H1 (cell line): ENCODE results near the gene GNAT1. TPM values are rescaled to one million over a fixed set of nuclear protein-coding genes. Genes with fewer than 3 reads are reported as not detected.

ENCODE experiments used
- CTCF ChIA-PET: fragments of 300-600 bp; sonication (Branson Sonifier 250); formaldehyde crosslinking; loops from one replicate; lab custom pipeline; 2021; ENCODE audit not compliant: partially characterized antibody; lab: Charles Lee
- POLR2A ChIA-PET: fragments of 300-600 bp; sonication (Branson Sonifier 250); formaldehyde crosslinking; loops from one replicate; lab custom pipeline; 2021; ENCODE audit warnings: inconsistent platforms; ENCODE audit not compliant: partially characterized antibody; lab: Charles Lee
- DNase-seq, 2 experiments: peaks; one replicate each; pipeline versions ENCODE4 v3.0.0 to v3.0.0-alpha.2; 2010 to 2022; ENCODE audit warnings: low spot score in 2 of 2, low read depth in 1 of 2, mixed read lengths in 1 of 2
- FAIRE-seq: peaks from 2 replicates; lab custom pipeline; 2011; peaks lifted over from hg19 to GRCh38; lab: Jason Lieb, UNC
- H2AFZ ChIP-seq: 2 replicates; pipeline ENCODE4 v1.8.1; 2012; ENCODE audit warnings: low read length, inconsistent platforms
- H2AK5ac ChIP-seq: 2 replicates; pipeline ENCODE4 v1.6.1; 2013; ENCODE audit warnings: low read depth, low read length
- H2BK120ac ChIP-seq: replicated peaks from 2 replicates; pipeline ENCODE3; 2013; ENCODE audit warnings: low read depth, low read length, inconsistent platforms
- H2BK12ac ChIP-seq: 2 replicates; pipeline ENCODE4 v1.6.1; 2013; ENCODE audit warnings: low read depth, low read length
- H2BK15ac ChIP-seq: 2 replicates; pipeline ENCODE4 v1.6.1; 2013; ENCODE audit warnings: low read length
- H2BK20ac ChIP-seq: 2 replicates; pipeline ENCODE4 v1.6.1; 2013; ENCODE audit warnings: low read length
- H2BK5ac ChIP-seq: 2 replicates; pipeline ENCODE4 v1.6.1; 2013; ENCODE audit warnings: low read depth, low read length
- H3K14ac ChIP-seq: 2 replicates; pipeline ENCODE4 v1.6.1; 2013; ENCODE audit warnings: inconsistent platforms; ENCODE audit not compliant: insufficient read length
- H3K18ac ChIP-seq: 2 replicates; pipeline ENCODE4 v1.6.1; 2013; ENCODE audit warnings: low read length; ENCODE audit errors: extremely low read depth
- H3K23ac ChIP-seq: 2 replicates; pipeline ENCODE4 v1.6.1; 2013; ENCODE audit warnings: inconsistent platforms; ENCODE audit not compliant: insufficient read length
- H3K23me2 ChIP-seq: 2 replicates; pipeline ENCODE4 v1.6.1; 2013; ENCODE audit warnings: low read depth, low read length
- H3K27ac ChIP-seq: 2 replicates; pipeline ENCODE4 v1.6.1; 2011; ENCODE audit warnings: low read depth, low read length, inconsistent platforms
- H3K27me3 ChIP-seq, 4 experiments: replicated peaks in 1 of 4; 1 replicate in 1 of 4; 2 replicates in 3 of 4; pipeline versions ENCODE4 v1.6.1 to v1.8.1; 2011 to 2013; ENCODE audit warnings: low read length in 3 of 4, mild to moderate bottlenecking in 3 of 4, inconsistent platforms in 2 of 4, mixed read lengths in 2 of 4, moderate library complexity in 1 of 4; ENCODE audit not compliant: control insufficient read depth in 3 of 4, insufficient read depth in 3 of 4; ENCODE audit errors: extremely low read depth in 1 of 4
- H3K36me3 ChIP-seq, 4 experiments: 2 replicates each; pipeline versions ENCODE4 v1.6.1 to v1.8.1; 2011 to 2013; ENCODE audit warnings: mild to moderate bottlenecking in 4 of 4, low read length in 3 of 4, moderate library complexity in 2 of 4, control low read depth in 1 of 4, inconsistent platforms in 1 of 4; ENCODE audit not compliant: insufficient read depth in 4 of 4, control insufficient read depth in 2 of 4
- H3K4ac ChIP-seq: replicated peaks from 2 replicates; pipeline ENCODE3; 2013; ENCODE audit warnings: low read length, low read depth, mixed read lengths, inconsistent platforms; ENCODE audit not compliant: insufficient read length
- H3K4me1 ChIP-seq, 4 experiments: replicated peaks in 1 of 4; 1 replicate in 1 of 4; 2 replicates in 3 of 4; pipeline versions ENCODE4 v1.6.1 to v1.8.1; 2011 to 2013; ENCODE audit warnings: low read length in 3 of 4, inconsistent platforms in 2 of 4, mixed read lengths in 1 of 4; ENCODE audit not compliant: insufficient read depth in 4 of 4, control insufficient read depth in 3 of 4
- H3K4me2 ChIP-seq, 2 experiments: 2 replicates each; pipeline versions ENCODE4 v1.6.1 to v1.8.1; 2011 to 2013; ENCODE audit warnings: low read depth in 2 of 2, low read length in 2 of 2, control low read depth in 1 of 2, inconsistent platforms in 1 of 2, mild to moderate bottlenecking in 1 of 2; ENCODE audit not compliant: insufficient read depth in 1 of 2
- H3K4me3 ChIP-seq, 4 experiments: fragments of 200-600, 300-600 bp in 1 of 4; sonication (generic), shearing (Covaris generic), sonication (Bioruptor Twin) in 1 of 4; 2 replicates each; pipeline versions ENCODE4 v1.5.1 to v1.8.1; 2011 to 2016; ENCODE audit warnings: low read length in 4 of 4, low read depth in 3 of 4, control low read depth in 2 of 4, inconsistent platforms in 2 of 4, mild to moderate bottlenecking in 2 of 4, mixed read lengths in 1 of 4, moderate library complexity in 1 of 4; ENCODE audit not compliant: insufficient read depth in 2 of 4; ENCODE audit errors: extremely low read depth in 1 of 4
- H3K56ac ChIP-seq: replicated peaks from 2 replicates; pipeline ENCODE3; 2013; ENCODE audit warnings: low read depth, mild to moderate bottlenecking, mixed read lengths, low read length, inconsistent platforms; ENCODE audit not compliant: insufficient read length
- H3K79me1 ChIP-seq: 2 replicates; pipeline ENCODE4 v1.6.1; 2013; ENCODE audit warnings: low read depth, low read length, control low read depth
- H3K79me2 ChIP-seq, 2 experiments: 2 replicates each; pipeline versions ENCODE4 v1.6.1 to v1.8.1; 2012 to 2013; ENCODE audit warnings: low read length in 2 of 2, mild to moderate bottlenecking in 2 of 2, inconsistent platforms in 1 of 2; ENCODE audit not compliant: insufficient read depth in 2 of 2, control insufficient read depth in 1 of 2
- H3K9ac ChIP-seq, 4 experiments: replicated peaks in 1 of 4; 1 replicate in 1 of 4; 2 replicates in 3 of 4; pipeline versions ENCODE4 v1.6.1 to v1.8.1; 2011 to 2013; ENCODE audit warnings: low read depth in 3 of 4, low read length in 3 of 4, control low read depth in 2 of 4, mild to moderate bottlenecking in 2 of 4, moderate library complexity in 2 of 4, inconsistent platforms in 1 of 4; ENCODE audit errors: extremely low read depth in 1 of 4
- H3K9me3 ChIP-seq, 2 experiments: 2 replicates each; pipeline versions ENCODE4 v1.6.1 to v1.8.1; 2012 to 2013; ENCODE audit warnings: mild to moderate bottlenecking in 2 of 2, moderate library complexity in 2 of 2, control low read depth in 1 of 2, inconsistent platforms in 1 of 2, low read depth in 1 of 2, low read length in 1 of 2, mixed read lengths in 1 of 2; ENCODE audit not compliant: insufficient read depth in 2 of 2
- H4K20me1 ChIP-seq, 2 experiments: replicated peaks in 1 of 2; 2 replicates each; pipeline versions ENCODE3 to v1.8.1; 2011 to 2013; ENCODE audit warnings: inconsistent platforms in 2 of 2, low read length in 2 of 2, mild to moderate bottlenecking in 1 of 2; ENCODE audit not compliant: insufficient read depth in 2 of 2, control insufficient read depth in 1 of 2
- H4K5ac ChIP-seq: 2 replicates; pipeline ENCODE4 v1.6.1; 2013; ENCODE audit warnings: low read length, low read depth, mixed read lengths, inconsistent platforms; ENCODE audit not compliant: insufficient read length
- H4K8ac ChIP-seq: 2 replicates; pipeline ENCODE4 v1.8.0; 2013; ENCODE audit warnings: mild to moderate bottlenecking, moderate library complexity, low read length, inconsistent platforms; ENCODE audit not compliant: insufficient read depth; ENCODE audit errors: extremely low read depth
- H4K91ac ChIP-seq: replicated peaks from 2 replicates; pipeline ENCODE3; 2013; ENCODE audit warnings: low read length, mixed read lengths, inconsistent platforms; ENCODE audit not compliant: insufficient read length
- BRCA1 ChIP-seq: IDR thresholded peaks from 2 replicates; pipeline ENCODE4 v1.6.1; 2012; ENCODE audit warnings: low read depth, low read length, improper control_type of control experiment
- EZH2 ChIP-seq: fragments of 200-600 bp; sonication (generic); IDR thresholded peaks from 2 replicates; pipeline ENCODE4 v1.7.1; 2012; ENCODE audit warnings: low read depth, mild to moderate bottlenecking, moderate library complexity, low read length, inconsistent platforms; ENCODE audit not compliant: severe bottlenecking
- POU5F1 ChIP-seq: IDR thresholded peaks from 2 replicates; pipeline ENCODE4 v1.6.1; 2011; ENCODE audit warnings: low read depth, mild to moderate bottlenecking, low read length, moderate library complexity
- RFX5 ChIP-seq: IDR thresholded peaks from 2 replicates; pipeline ENCODE4 v1.6.1; 2011; ENCODE audit warnings: low read depth, low read length, improper control_type of control experiment, borderline replicate concordance
- SP4 ChIP-seq: IDR thresholded peaks from 2 replicates; pipeline ENCODE4 v1.6.1; 2012; ENCODE audit warnings: low read length, inconsistent platforms
- TEAD4 ChIP-seq: IDR thresholded peaks from 2 replicates; pipeline ENCODE4 v1.6.1; 2012; ENCODE audit warnings: low read depth, low read length, inconsistent platforms, mixed read lengths
- WGBS, 2 experiments: shearing (Covaris generic) in 1 of 2; methylation state at CpG; one replicate each; pipeline versions ENCODE4 v1.1.6 to v1.1.7; 2013 to 2015; ENCODE audit warnings: low lambda C conversion rate in 2 of 2, mixed read lengths in 2 of 2, inconsistent platforms in 1 of 2, low coverage in 1 of 2, missing lambda C conversion rate in 1 of 2; ENCODE audit not compliant: insufficient replicate concordance in 2 of 2, insufficient coverage in 1 of 2, insufficient read length in 1 of 2; ENCODE audit errors: extremely low coverage in 1 of 2, missing lambda C conversion rate in 1 of 2; 5-methylcytosine and 5-hydroxymethylcytosine counted together
- polyA plus RNA-seq, 7 experiments: library from polyadenylated mRNA; depleted of rRNA in 3 of 7; stranded (reverse) in 5 of 7; unstranded in 2 of 7; fragments of >200 nt in 5 of 7; fragments of 200-250 nt in 2 of 7; gene quantifications; 1 replicate in 5 of 7; 2 replicates in 1 of 7; 4 replicates in 1 of 7; pipeline versions ENCODE4 v1.2.1 to v1.2.3, GENCODE V29; 2011 to 2013; ENCODE audit warnings: missing spikeins in 2 of 7, mixed read lengths in 2 of 7
- total RNA-seq: library from RNA; stranded (reverse); fragmentation: NEBNext Ultra II Directional; extraction: Animal tissue kit (Norgen Biotek cat#: 25700); gene quantifications from 2 replicates; pipeline ENCODE4 v1.2.1, GENCODE V29; 2021

GNAT1 gene
- total and polyA plus RNA-seq, 2 of the 8 experiments (the other 6 are each of a cell fraction or from before 2014, with no cell fraction given): 0.08 TPM; not detected in 1

GRCh38 chr3:50229490-50229889, 38.1 kb downstream of the GNAT1 start:
- H2BK15ac ChIP-seq: no peak overlapping the region
- no peak overlapping the region for H2BK120ac ChIP-seq
- no peak overlapping the region for H2AFZ ChIP-seq
- H3K23ac ChIP-seq: no peak overlapping the region
- FAIRE-seq (no peak), DNase-seq (no peak)
- H3K56ac ChIP-seq: no peak overlapping the region
- no peak overlapping the region for H3K4ac ChIP-seq
- H3K14ac ChIP-seq: no peak overlapping the region
- no peak overlapping the region; the same call in 1 of the 2 replicates for H2AK5ac ChIP-seq
- no peak overlapping the region for H2BK20ac ChIP-seq
- H3K27me3 ChIP-seq: peaks cover 0 to 3% (median 1%) of the 10 kb centered on the region in 4 experiments; a peak in 4 of 7 replicates
- ChIA-PET CTCF (interaction anchor here (1.0 to 48.1 kb wide), 6 partner anchors 12 to 107 kb away, joined by 4 to 2149 read pairs (median 320); partner anchors contain the start of genes GNAI2, GNAT1, LSMEM2 and SEMA3B), POLR2A (interaction anchor here (1.0 to 6.5 kb wide), 9 partner anchors 8 to 35 kb away, joined by 3 to 41 read pairs (median 11); partner anchors contain the start of gene GNAI2)
- no peak overlapping the region for H4K5ac ChIP-seq
- H3K18ac ChIP-seq: no peak overlapping the region; the same call in 1 of the 2 replicates
- no peaks in the 10 kb centered on the region for H3K79me1 ChIP-seq
- H3K4me1 ChIP-seq: peaks cover 0 to 20% (median 8%) of the 10 kb centered on the region in 4 experiments; a peak in 6 of 7 replicates
- H2BK12ac ChIP-seq: no peak overlapping the region
- H3K4me3 ChIP-seq: no peak overlapping the region
- 0 out of 2 replicates have a peak overlapping the region, but pooled peaks have one; percentile 46 for H2BK5ac ChIP-seq
- no peak overlapping the region for H3K27ac ChIP-seq
- H4K20me1 ChIP-seq: peaks cover 0 to 3% of the 10 kb centered on the region in 2 experiments
- no peak for TF ChIP-seq EZH2
- no peak for TF ChIP-seq POU5F1
- TF ChIP-seq TEAD4: no peak
- no peak for TF ChIP-seq SP4
- no peak for TF ChIP-seq RFX5
- no peak for TF ChIP-seq BRCA1
- 85% methylated on average over 3 of the region's 3 CpGs; no CpG with 5 or more reads in 1 of the 2 experiments for WGBS, 2 experiments
- no peaks in the 10 kb centered on the region for H3K9me3 ChIP-seq
- no peaks in the 10 kb centered on the region for H3K79me2 ChIP-seq
- H3K23me2 ChIP-seq: peaks cover 13% of the 10 kb centered on the region; the same call in 1 of the 2 replicates
- H3K4me2 ChIP-seq: no peak overlapping the region; a peak in 1 of 4 replicates
- H3K36me3 ChIP-seq: no peaks in the 10 kb centered on the region
- no peak overlapping the region for H4K91ac ChIP-seq
- H3K9ac ChIP-seq: no peak overlapping the region
- no peak overlapping the region for H4K8ac ChIP-seq
